Activated CD4-positive, alpha-beta T cell treated with anti-CD3 and anti-CD28 coated beads for 36 hours (primary cell): ENCODE measurements around the gene BORCS5. TPM values are rescaled to one million over a fixed set of nuclear protein-coding genes. Genes with fewer than 3 reads are reported as not detected.
"Not testable (repeated sequence)": the region's sequence is repeated elsewhere in the genome, so short reads cannot be mapped to it uniquely, and the experiment has no call there.

Experiments used
- ATAC-seq: fragments of 200-7000 bp; cut with Tn5 transposase; one replicate; pipeline ENCODE4 v1.10.0; 2021; ENCODE audit warnings: mild to moderate bottlenecking, moderate library complexity
- CTCF ChIA-PET: fragments of 350-600 bp; sonication (Branson Sonifier 250); formaldehyde crosslinking; loops from one replicate; lab custom pipeline; 2021; ENCODE audit warnings: antibody characterized with exemption; lab: Charles Lee
- POLR2A ChIA-PET: fragments of 350-600 bp; sonication (Branson Sonifier 250); formaldehyde crosslinking; loops from one replicate; lab custom pipeline; 2021; ENCODE audit warnings: antibody characterized with exemption, inconsistent platforms; lab: Charles Lee
- DNase-seq: peaks from one replicate; pipeline ENCODE4 v3.0.0-alpha.2; 2020
- H3K27ac Mint-ChIP-seq: one replicate; pipeline ENCODE4 v1.8.0; 2021; ENCODE audit warnings: mixed read lengths
- H3K27me3 Mint-ChIP-seq: one replicate; pipeline ENCODE4 v1.8.0; 2021; ENCODE audit warnings: mixed read lengths
- H3K36me3 Mint-ChIP-seq: one replicate; pipeline ENCODE4 v1.8.0; 2021; ENCODE audit warnings: low read depth, mixed read lengths
- H3K4me1 Mint-ChIP-seq: one replicate; pipeline ENCODE4 v1.8.0; 2021; ENCODE audit warnings: mixed read lengths
- H3K4me3 Mint-ChIP-seq: one replicate; pipeline ENCODE4 v1.8.0; 2021; ENCODE audit warnings: mild to moderate bottlenecking, moderate library complexity, mixed read lengths
- H3K9me3 Mint-ChIP-seq: one replicate; pipeline ENCODE4 v1.8.0; 2021; ENCODE audit warnings: low read depth, mixed read lengths
- intact Hi-C, 2 experiments: fragments of 100-400 bp; cut with DNase I in 1 of 2; cut with micrococcal nuclease in 1 of 2; formaldehyde crosslinking; loops; one replicate each; pipeline versions ENCODE4 v1.14.2 to v1.15.1; 2022 to 2024; cut with DNase I, micrococcal nuclease
- total RNA-seq, 2 experiments: library from RNA; stranded (reverse); gene quantifications; one replicate each; pipeline ENCODE4 v1.2.3, GENCODE V29; 2021

The BORCS5 gene
- total RNA-seq, 2 experiments from 2014 or later = 41.8 to 45.0 TPM

- H3K27me3 Mint-ChIP-seq, H3K9me3 Mint-ChIP-seq, ATAC-seq, H3K4me3 Mint-ChIP-seq, DNase-seq, intact Hi-C loops, H3K27ac Mint-ChIP-seq: not testable (repeated sequence)
- H3K36me3 Mint-ChIP-seq = peaks cover 65% of the 10 kb centered on the region
- ChIA-PET CTCF (interaction anchor here (0.6 kb wide), 2 partner anchors 34 to 264 kb away, joined by 3 read pairs; no protein-coding TSS in a partner anchor), POLR2A (interaction anchor here (2.3 kb wide), 1 partner anchor 31 kb away, joined by 15 read pairs; no protein-coding TSS in a partner anchor)
- peaks cover 81% of the 10 kb centered on the region for H3K4me1 Mint-ChIP-seq
Observed at GRCh38 chr12:12471982-12472961, 115.4 kb downstream of the BORCS5 start.

- peaks cover 64% of the 10 kb centered on the region for H3K36me3 Mint-ChIP-seq
- H3K9me3 Mint-ChIP-seq = no peaks in the 10 kb centered on the region
- no peak for ATAC-seq
- intact Hi-C loops = no loop called here
- no peak for DNase-seq
- peaks cover 79% of the 10 kb centered on the region for H3K4me1 Mint-ChIP-seq
- no peaks in the 10 kb centered on the region for H3K27me3 Mint-ChIP-seq
- POLR2A ChIA-PET = interaction anchor here (2.0 to 3.8 kb wide), 5 partner anchors 7 to 32 kb away, joined by 8 to 27 read pairs (median 15); no protein-coding TSS in a partner anchor
- H3K4me3 Mint-ChIP-seq = no peak overlapping the region
- CTCF ChIA-PET = interaction anchor here (0.9 to 4.2 kb wide), 8 partner anchors 13 to 463 kb away, joined by 3 to 22 read pairs (median 4); partner anchors contain the start of gene DUSP16
- H3K27ac Mint-ChIP-seq = peak overlapping the region; percentile 97
Observed at GRCh38 chr12:12473223-12473622, 116.3 kb downstream of the BORCS5 start.

- Mint-ChIP-seq H3K27ac (peak overlapping the region; percentile 97), H3K9me3 (no peaks in the 10 kb centered on the region), H3K4me3 (peak overlapping the region; percentile 59), H3K27me3 (no peaks in the 10 kb centered on the region), H3K36me3 (peaks cover 63% of the 10 kb centered on the region), H3K4me1 (peaks cover 77% of the 10 kb centered on the region)
- ChIA-PET CTCF (interaction anchor here (0.6 to 4.2 kb wide), 16 partner anchors 8 to 465 kb away, joined by 3 to 22 read pairs (median 4); partner anchors contain the start of gene DUSP16), POLR2A (interaction anchor here (0.6 to 3.8 kb wide), 18 partner anchors 8 to 1785 kb away, joined by 3 to 27 read pairs (median 4); no protein-coding TSS in a partner anchor)
- ATAC-seq = peak; percentile 47
- intact Hi-C loops = loop anchor here (1.0 to 2.0 kb wide), 6 partner anchors 8 to 467 kb away; partner anchors contain the start of gene DUSP16 (in 1 of the 2)
- peak; percentile 53 for DNase-seq
Observed at GRCh38 chr12:12474471-12474928, 117.6 kb downstream of the BORCS5 start.

GRCh38 chr12:12474931-12475795 lies 118.3 kb downstream of the BORCS5 start:
- peaks cover 81% of the 10 kb centered on the region for H3K4me1 Mint-ChIP-seq
- ChIA-PET CTCF (interaction anchor here (0.9 to 4.2 kb wide), 9 partner anchors 9 to 171 kb away, joined by 3 to 22 read pairs (median 5); partner anchors contain the start of gene DUSP16), POLR2A (interaction anchor here (0.6 to 3.8 kb wide), 17 partner anchors 8 to 1784 kb away, joined by 3 to 27 read pairs (median 5); no protein-coding TSS in a partner anchor)
- DNase-seq (peak; percentile 78), ATAC-seq (peak; percentile 87)
- H3K4me3 Mint-ChIP-seq = peak overlapping the region; percentile 59
- intact Hi-C loops = loop anchor here (1.0 to 2.0 kb wide), 11 partner anchors 9 to 468 kb away; partner anchors contain the start of genes DUSP16 (in 1 of the 2) and GPR19 (in 1 of the 2)
- no peaks in the 10 kb centered on the region for H3K27me3 Mint-ChIP-seq
- H3K27ac Mint-ChIP-seq = peak overlapping the region; percentile 97
- H3K36me3 Mint-ChIP-seq = peaks cover 65% of the 10 kb centered on the region
- H3K9me3 Mint-ChIP-seq = no peaks in the 10 kb centered on the region

- no peak overlapping the region for H3K4me3 Mint-ChIP-seq
- DNase-seq (no peak), ATAC-seq (no peak)
- intact Hi-C loops = no loop called here
- ChIA-PET CTCF (interaction anchor here (0.7 to 4.2 kb wide), 5 partner anchors 10 to 100 kb away, joined by 3 to 22 read pairs (median 12); no protein-coding TSS in a partner anchor), POLR2A (interaction anchor here (0.7 to 3.8 kb wide), 4 partner anchors 10 to 248 kb away, joined by 3 to 18 read pairs (median 4); no protein-coding TSS in a partner anchor)
- H3K36me3 Mint-ChIP-seq = peaks cover 59% of the 10 kb centered on the region
- no peaks in the 10 kb centered on the region for H3K27me3 Mint-ChIP-seq
- no peaks in the 10 kb centered on the region for H3K9me3 Mint-ChIP-seq
- peak overlapping the region; percentile 78 for H3K27ac Mint-ChIP-seq
- H3K4me1 Mint-ChIP-seq = peaks cover 81% of the 10 kb centered on the region
Observed at GRCh38 chr12:12476857-12477531, 120.1 kb downstream of the BORCS5 start.

GRCh38 chr12:12477532-12477890 lies 120.6 kb downstream of the BORCS5 start:
- Mint-ChIP-seq H3K4me3 (no peak overlapping the region), H3K36me3 (peaks cover 63% of the 10 kb centered on the region), H3K27me3 (no peaks in the 10 kb centered on the region), H3K4me1 (peaks cover 85% of the 10 kb centered on the region), H3K9me3 (no peaks in the 10 kb centered on the region), H3K27ac (peak overlapping the region; percentile 65)
- DNase-seq = no peak
- ATAC-seq = no peak
- intact Hi-C loops = no loop called here
- CTCF ChIA-PET = interaction anchor here (2.2 to 3.5 kb wide), 2 partner anchors 11 to 100 kb away, joined by 9 to 17 read pairs; no protein-coding TSS in a partner anchor
- POLR2A ChIA-PET = interaction anchor here (0.9 to 1.4 kb wide), 2 partner anchors 26 to 98 kb away, joined by 4 to 9 read pairs; no protein-coding TSS in a partner anchor

GRCh38 chr12:12480074-12480473 lies 123.2 kb downstream of the BORCS5 start:
- H3K4me3 Mint-ChIP-seq = peak overlapping the region; percentile 57
- CTCF ChIA-PET = interaction anchor here (0.6 to 1.5 kb wide), 2 partner anchors 26 to 103 kb away, joined by 3 to 5 read pairs; no protein-coding TSS in a partner anchor
- intact Hi-C loops = loop anchor here in 1 of 2 experiments (5.0 kb wide), 1 partner anchor 237 kb away; the partner anchor contains the start of gene CDKN1B
- POLR2A ChIA-PET = interaction anchor here (0.7 to 1.4 kb wide), 3 partner anchors 18 to 246 kb away, joined by 3 to 5 read pairs (median 4); no protein-coding TSS in a partner anchor
- DNase-seq = peak; percentile 67
- H3K4me1 Mint-ChIP-seq = peaks cover 79% of the 10 kb centered on the region
- ATAC-seq = peak; percentile 41
- H3K9me3 Mint-ChIP-seq = no peaks in the 10 kb centered on the region
- H3K27me3 Mint-ChIP-seq = no peaks in the 10 kb centered on the region
- peak overlapping the region; percentile 85 for H3K27ac Mint-ChIP-seq
- H3K36me3 Mint-ChIP-seq = peaks cover 67% of the 10 kb centered on the region

- ChIA-PET CTCF (interaction anchor here (0.6 to 1.4 kb wide), 8 partner anchors 15 to 255 kb away, joined by 3 to 7 read pairs (median 4); no protein-coding TSS in a partner anchor), POLR2A (interaction anchor here (0.6 to 1.6 kb wide), 8 partner anchors 20 to 426 kb away, joined by 3 to 8 read pairs (median 4); no protein-coding TSS in a partner anchor)
- H3K9me3 Mint-ChIP-seq = no peaks in the 10 kb centered on the region
- DNase-seq = no peak
- peak overlapping the region; percentile 100 for H3K27ac Mint-ChIP-seq
- H3K4me1 Mint-ChIP-seq = peaks cover 75% of the 10 kb centered on the region
- ATAC-seq = peak; percentile 43
- peaks cover 75% of the 10 kb centered on the region for H3K36me3 Mint-ChIP-seq
- no peaks in the 10 kb centered on the region for H3K27me3 Mint-ChIP-seq
- intact Hi-C loops = loop anchor here in 1 of 2 experiments (5.0 kb wide), 1 partner anchor 236 kb away; the partner anchor contains the start of gene CDKN1B
- peak overlapping the region; percentile 80 for H3K4me3 Mint-ChIP-seq
Observed at GRCh38 chr12:12481631-12482030, 124.8 kb downstream of the BORCS5 start.

- Mint-ChIP-seq H3K27me3 (no peaks in the 10 kb centered on the region), H3K4me3 (peak overlapping the region; percentile 80), H3K27ac (peak overlapping the region; percentile 100), H3K36me3 (peaks cover 71% of the 10 kb centered on the region), H3K9me3 (no peaks in the 10 kb centered on the region), H3K4me1 (peaks cover 78% of the 10 kb centered on the region)
- intact Hi-C loops = loop anchor here in 1 of 2 experiments (5.0 kb wide), 1 partner anchor 235 kb away; the partner anchor contains the start of gene CDKN1B
- ChIA-PET CTCF (interaction anchor here (0.7 to 1.4 kb wide), 5 partner anchors 22 to 255 kb away, joined by 3 to 7 read pairs (median 4); no protein-coding TSS in a partner anchor), POLR2A (interaction anchor here (0.7 to 1.6 kb wide), 9 partner anchors 8 to 243 kb away, joined by 3 to 8 read pairs (median 4); no protein-coding TSS in a partner anchor)
- DNase-seq (peak; percentile 45), ATAC-seq (peak; percentile 59)
Observed at GRCh38 chr12:12482150-12482761, 125.4 kb downstream of the BORCS5 start.
